Duodenal mucosa (tissue), 2 donors: ENCODE data around the gene SLX4IP.

Experiments
- H3K27ac ChIP-seq: one replicate; pipeline ENCODE4 v1.7.0; 2013; ENCODE audit warnings: low read depth, low read length
- H3K27me3 ChIP-seq, 2 donors: one replicate each; pipeline ENCODE4 v1.7.0; 2013; ENCODE audit warnings: low read length in 2 of 2, control low read depth in 1 of 2; ENCODE audit not compliant: insufficient read depth in 2 of 2, control insufficient read depth in 1 of 2
- H3K36me3 ChIP-seq, 2 donors: one replicate each; pipeline ENCODE4 v1.7.0; 2013; ENCODE audit warnings: low read length in 2 of 2, control low read depth in 1 of 2; ENCODE audit not compliant: insufficient read depth in 2 of 2, control insufficient read depth in 1 of 2
- H3K4me1 ChIP-seq, 2 donors: one replicate each; pipeline ENCODE4 v1.7.0; 2013; ENCODE audit warnings: low read length in 2 of 2, control low read depth in 1 of 2; ENCODE audit not compliant: insufficient read depth in 2 of 2, control insufficient read depth in 1 of 2
- H3K4me3 ChIP-seq, 2 donors: one replicate each; pipeline ENCODE4 v1.7.0; 2013; ENCODE audit warnings: low read length in 2 of 2, low read depth in 1 of 2
- H3K9ac ChIP-seq, 2 donors: one replicate each; pipeline ENCODE4 v1.7.0; 2013; ENCODE audit warnings: low read length in 2 of 2, low read depth in 1 of 2
- H3K9me3 ChIP-seq, 2 donors: one replicate each; pipeline ENCODE4 v1.7.0; 2013; ENCODE audit warnings: low read length in 2 of 2, control low read depth in 1 of 2; ENCODE audit not compliant: control insufficient read depth in 1 of 2

SLX4IP gene

DNA sequence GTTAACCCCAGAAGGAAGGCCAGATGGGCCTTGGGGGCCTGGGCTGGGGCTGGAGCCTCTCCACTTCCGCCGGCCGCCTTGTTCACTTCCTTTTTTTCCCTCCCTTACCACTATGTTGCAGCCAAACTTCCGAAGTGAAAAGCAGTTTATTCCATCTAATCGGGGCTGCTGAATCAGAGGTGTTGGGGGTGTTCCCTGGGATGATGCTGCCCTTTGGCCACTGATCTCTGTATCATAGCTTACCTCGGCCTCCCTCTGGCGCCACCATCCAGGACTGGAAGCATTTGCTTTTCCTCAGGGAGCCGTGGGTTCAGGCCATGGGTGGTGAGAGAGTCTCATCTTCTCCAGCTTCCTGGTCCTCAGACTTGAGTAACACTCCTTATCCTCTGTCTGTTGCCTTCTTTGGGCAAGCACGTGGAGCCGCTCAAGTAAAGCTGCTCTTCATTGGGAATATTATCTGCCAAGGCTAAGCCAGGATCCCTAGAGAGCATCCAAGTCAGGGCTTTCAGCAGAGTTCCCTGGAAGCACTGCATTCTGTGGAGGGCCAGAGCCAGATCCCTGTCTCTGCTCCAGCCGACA is 39.6 kb downstream of the SLX4IP start:
- Histone ChIP-seq H3K27me3 (no peaks in the 10 kb centered on the region), H3K9ac (no peak overlapping the region), H3K4me3 (no peak overlapping the region), H3K36me3 (peaks cover 0 to 5% of the 10 kb centered on the region in 2 donors), H3K4me1 (peaks cover 4 to 11% of the 10 kb centered on the region in 2 donors), H3K9me3 (no peaks in the 10 kb centered on the region), H3K27ac (no peak overlapping the region)

DNA sequence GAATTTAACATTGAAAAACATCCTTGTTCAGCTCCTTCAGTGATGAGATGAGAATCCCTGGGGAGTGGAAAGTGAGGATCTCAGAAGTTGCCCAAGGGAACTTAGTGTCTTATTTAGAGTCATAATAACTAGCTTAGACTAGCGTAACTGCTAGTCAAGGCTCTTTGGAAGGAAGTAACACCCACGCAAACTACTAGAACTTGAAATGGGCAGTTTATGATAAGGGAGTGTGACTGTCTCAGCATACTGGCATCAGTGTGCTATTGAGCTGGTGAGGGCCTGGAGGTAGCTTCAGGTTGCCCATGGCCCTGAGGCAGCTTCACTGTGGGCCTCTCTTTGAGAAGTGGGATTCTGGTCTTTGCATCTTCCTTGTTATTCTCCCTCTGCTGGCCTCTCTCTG is 40.1 kb downstream of the SLX4IP start:
- H3K27ac ChIP-seq = no peak overlapping the region
- no peak overlapping the region for H3K9ac ChIP-seq
- H3K4me3 ChIP-seq = no peak overlapping the region
- no peaks in the 10 kb centered on the region for H3K36me3 ChIP-seq
- no peaks in the 10 kb centered on the region for H3K27me3 ChIP-seq
- H3K4me1 ChIP-seq = peaks cover 4 to 11% of the 10 kb centered on the region in 2 donors
- no peaks in the 10 kb centered on the region for H3K9me3 ChIP-seq

DNA sequence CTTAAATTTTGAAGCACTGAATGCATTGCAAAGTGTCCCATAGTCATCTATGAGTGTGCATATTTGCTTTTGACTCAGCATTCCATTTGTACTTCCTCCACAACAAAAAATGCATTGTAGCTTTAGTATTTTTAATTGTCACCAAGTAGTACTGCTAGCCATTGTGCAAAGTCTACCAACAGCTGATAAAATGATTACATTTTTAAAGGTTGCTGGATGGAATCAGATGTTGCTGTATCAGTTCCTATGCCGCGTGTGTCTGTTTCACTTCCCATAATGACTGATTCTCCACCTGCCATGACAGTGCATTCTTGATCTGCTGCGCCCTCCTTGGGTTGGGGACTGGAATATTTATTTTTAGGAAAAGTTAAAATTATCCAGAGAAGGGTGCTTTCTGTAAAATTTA is 41.2 kb downstream of the SLX4IP start:
- H3K9me3 ChIP-seq = no peaks in the 10 kb centered on the region
- no peak overlapping the region for H3K4me3 ChIP-seq
- no peaks in the 10 kb centered on the region for H3K36me3 ChIP-seq
- H3K4me1 ChIP-seq = peaks cover 4 to 11% of the 10 kb centered on the region in 2 donors
- H3K27me3 ChIP-seq = no peaks in the 10 kb centered on the region
- no peak overlapping the region for H3K9ac ChIP-seq
- no peak overlapping the region for H3K27ac ChIP-seq

DNA sequence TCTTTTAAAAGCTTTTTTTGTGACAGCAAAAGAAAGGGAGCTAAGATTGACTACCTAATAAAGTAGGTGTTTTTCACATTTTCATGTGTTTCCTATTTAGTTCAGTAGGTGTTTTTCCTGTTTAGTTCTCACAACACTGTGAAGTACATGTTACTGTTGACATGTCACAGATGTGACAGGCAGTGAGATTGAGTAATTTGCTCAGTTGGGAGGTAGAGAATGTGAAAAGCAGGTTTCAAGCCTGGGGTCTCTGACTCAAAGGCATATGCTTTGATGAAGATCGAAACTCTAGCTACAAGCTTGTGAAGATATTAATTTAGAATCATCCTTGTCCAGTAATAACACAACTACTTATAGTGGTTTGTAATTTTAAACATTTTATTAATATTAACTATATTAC is 43.1 kb downstream of the SLX4IP start:
- no peak overlapping the region for H3K4me3 ChIP-seq
- H3K36me3 ChIP-seq = no peaks in the 10 kb centered on the region
- no peak overlapping the region for H3K9ac ChIP-seq
- no peaks in the 10 kb centered on the region for H3K27me3 ChIP-seq
- H3K9me3 ChIP-seq = no peaks in the 10 kb centered on the region
- H3K4me1 ChIP-seq = peaks cover 4 to 11% of the 10 kb centered on the region in 2 donors
- no peak overlapping the region for H3K27ac ChIP-seq

DNA sequence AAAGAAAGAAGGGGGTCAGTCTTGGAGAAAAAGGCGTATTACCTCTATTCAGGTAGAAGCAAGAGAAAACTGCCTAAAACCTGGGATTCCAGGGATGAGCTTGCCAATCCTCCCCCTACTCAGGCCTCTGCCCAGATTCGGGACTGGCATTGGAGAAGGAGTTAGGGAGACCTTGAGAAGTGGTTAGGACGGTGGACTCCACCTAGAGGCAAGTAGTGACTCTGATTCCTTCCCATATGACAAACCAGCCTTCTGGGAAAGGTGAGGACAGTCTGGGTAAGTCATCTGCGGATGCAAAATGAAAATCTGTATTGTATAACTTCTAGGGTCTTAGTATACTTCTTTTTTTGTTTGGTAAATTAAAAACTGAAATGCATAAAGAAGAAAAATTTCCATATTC is 43.8 kb downstream of the SLX4IP start:
- Histone ChIP-seq H3K4me1 (peaks cover 4 to 11% of the 10 kb centered on the region in 2 donors), H3K9ac (no peak overlapping the region), H3K36me3 (no peaks in the 10 kb centered on the region), H3K27me3 (no peaks in the 10 kb centered on the region), H3K9me3 (no peaks in the 10 kb centered on the region), H3K4me3 (no peak overlapping the region), H3K27ac (no peak overlapping the region)

DNA sequence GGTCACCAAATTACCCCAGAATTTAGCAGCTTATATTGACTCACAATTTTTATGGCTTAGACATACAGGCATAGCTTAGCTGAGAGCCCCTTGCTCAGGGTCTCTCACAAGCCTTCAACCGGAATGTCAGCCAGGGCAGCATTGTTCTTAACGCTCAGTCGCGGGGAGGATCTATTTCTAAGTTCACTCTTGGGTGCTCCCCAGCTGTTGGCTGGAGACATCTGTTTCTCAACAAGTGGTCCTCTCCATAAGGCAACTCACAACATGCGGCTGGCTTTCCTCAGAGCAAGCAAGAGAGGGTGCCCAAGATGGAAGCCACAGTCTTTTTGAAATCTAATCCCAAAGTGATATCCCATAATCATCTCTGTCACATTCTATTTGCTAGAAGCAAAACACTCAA is 46.6 kb downstream of the SLX4IP start:
- Histone ChIP-seq H3K27me3 (no peaks in the 10 kb centered on the region), H3K36me3 (no peaks in the 10 kb centered on the region), H3K9ac (no peak overlapping the region), H3K4me1 (peaks cover 0 to under 1% of the 10 kb centered on the region in 2 donors), H3K27ac (no peak overlapping the region), H3K4me3 (no peak overlapping the region), H3K9me3 (no peaks in the 10 kb centered on the region)

DNA sequence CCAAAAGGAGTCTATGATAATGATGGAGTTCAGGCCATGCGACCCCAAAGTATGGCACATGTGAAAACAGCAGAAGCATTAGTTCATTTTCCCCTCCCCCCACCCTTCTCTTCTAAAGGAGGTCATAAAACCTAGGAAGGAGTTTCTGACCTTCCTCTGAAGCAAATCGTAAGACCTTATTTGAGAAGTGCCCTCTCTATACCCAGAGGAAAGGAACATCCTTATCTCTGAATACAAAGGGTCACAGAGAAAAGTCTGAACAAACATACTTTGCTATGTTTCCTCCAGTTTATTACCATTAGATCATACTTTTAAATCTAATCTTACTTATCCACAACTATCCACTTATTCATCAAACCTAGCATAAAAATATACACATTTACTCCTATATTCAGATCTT is 48.6 kb downstream of the SLX4IP start:
- no peaks in the 10 kb centered on the region for H3K27me3 ChIP-seq
- no peak overlapping the region for H3K4me3 ChIP-seq
- no peak overlapping the region for H3K27ac ChIP-seq

DNA sequence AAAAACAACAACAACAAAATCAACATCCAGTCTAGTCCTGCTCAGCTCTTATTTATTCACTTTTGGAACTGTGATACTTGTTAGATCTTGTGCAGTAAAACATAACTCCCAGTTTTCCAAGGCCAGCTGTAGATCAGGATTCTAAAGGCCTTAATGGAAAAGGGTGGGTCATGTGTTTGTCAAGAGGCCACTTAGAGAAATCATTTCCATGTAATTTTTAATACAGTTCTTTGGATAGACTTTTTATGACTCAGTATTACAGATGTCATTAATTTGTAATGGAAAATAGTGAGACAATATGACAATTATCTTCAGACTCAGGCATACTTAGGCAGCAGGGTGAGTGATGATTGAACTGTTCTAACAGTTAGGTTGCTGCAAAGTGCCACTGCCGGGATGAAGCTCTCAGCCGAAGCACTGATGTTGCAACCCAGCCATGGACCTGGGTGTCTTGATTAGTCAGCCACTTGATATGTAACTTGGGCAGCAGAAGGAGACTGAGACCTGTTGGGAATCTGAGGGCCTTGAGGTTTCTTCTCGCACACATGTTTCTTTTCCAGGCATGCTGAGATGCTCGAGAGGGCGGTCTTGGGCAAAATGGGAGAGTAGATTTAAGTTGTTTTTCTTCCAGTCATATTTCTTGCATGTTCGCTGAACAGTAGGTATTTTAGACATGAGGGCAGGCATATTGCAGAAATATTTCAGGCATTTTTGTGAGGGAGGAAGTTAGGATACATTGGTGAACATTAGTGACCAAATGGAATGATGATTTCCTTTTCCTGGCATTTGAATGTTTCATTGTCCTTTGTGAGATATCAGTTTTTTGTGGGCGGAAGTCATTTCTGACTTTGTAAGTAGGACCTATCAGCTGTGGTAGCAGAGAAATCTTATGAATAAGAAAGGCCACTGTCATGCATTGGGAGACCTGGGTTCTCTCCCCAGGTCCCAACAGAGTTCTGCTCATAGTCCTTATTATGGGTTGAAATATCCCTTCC is 52.3 kb downstream of the SLX4IP start:
- Histone ChIP-seq H3K36me3 (no peaks in the 10 kb centered on the region), H3K9ac (no peak overlapping the region), H3K27ac (no peak overlapping the region), H3K4me3 (no peak overlapping the region), H3K27me3 (no peaks in the 10 kb centered on the region), H3K4me1 (no peaks in the 10 kb centered on the region), H3K9me3 (no peaks in the 10 kb centered on the region)

More for the DNA sequence above, 48.6 kb downstream of the SLX4IP start:
- Histone ChIP-seq H3K9me3 (no peaks in the 10 kb centered on the region), H3K36me3 (no peaks in the 10 kb centered on the region), H3K4me1 (no peaks in the 10 kb centered on the region), H3K9ac (no peak overlapping the region)

DNA sequence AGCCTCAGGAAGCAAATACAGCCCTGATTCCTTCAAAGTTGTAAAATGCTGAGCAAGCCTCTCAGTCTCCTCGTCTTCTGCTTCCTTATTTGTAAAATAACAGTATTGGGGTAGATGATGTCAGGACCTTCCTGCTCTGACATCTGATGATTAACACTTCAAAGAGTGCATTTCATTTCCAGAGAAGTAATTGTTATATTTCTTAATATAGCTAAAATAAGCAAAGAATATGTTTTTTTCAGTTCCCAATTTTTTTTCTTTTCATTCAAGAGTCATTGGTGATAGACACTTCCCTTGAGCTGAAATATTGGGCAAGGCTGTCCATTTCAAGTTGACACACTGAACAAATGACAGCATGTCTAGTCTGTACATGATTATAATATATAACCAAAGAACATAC is 53.4 kb downstream of the SLX4IP start:
- no peak overlapping the region for H3K4me3 ChIP-seq
- no peaks in the 10 kb centered on the region for H3K9me3 ChIP-seq
- H3K36me3 ChIP-seq = no peaks in the 10 kb centered on the region
- no peak overlapping the region for H3K9ac ChIP-seq
- no peaks in the 10 kb centered on the region for H3K27me3 ChIP-seq
- H3K4me1 ChIP-seq = no peaks in the 10 kb centered on the region
- H3K27ac ChIP-seq = no peak overlapping the region

DNA sequence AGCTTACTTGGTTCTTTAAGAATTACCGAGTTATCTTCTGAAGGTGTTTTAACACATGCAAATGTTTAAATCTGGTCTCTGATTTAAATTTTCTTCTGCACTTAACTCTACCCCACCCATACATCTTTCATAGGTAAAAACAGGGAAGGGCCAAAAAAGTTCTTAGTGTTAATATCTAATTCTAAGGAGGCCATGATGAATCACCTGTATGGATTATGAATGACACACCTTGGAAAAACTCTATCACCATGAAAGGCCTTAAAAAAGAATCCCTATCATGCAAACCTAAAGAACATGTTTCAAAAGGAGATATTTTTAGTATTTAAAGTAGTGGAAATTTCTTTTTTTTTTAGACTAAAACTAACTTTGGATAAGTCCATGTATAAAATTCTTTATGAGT is 54.7 kb downstream of the SLX4IP start:
- Histone ChIP-seq H3K4me1 (no peaks in the 10 kb centered on the region), H3K36me3 (no peaks in the 10 kb centered on the region), H3K27ac (no peak overlapping the region), H3K27me3 (no peaks in the 10 kb centered on the region), H3K9me3 (no peaks in the 10 kb centered on the region), H3K4me3 (no peak overlapping the region), H3K9ac (no peak overlapping the region)
